GM21723 (cell line): Measurements from ENCODE around the gene SIRPB2.
"Not testable (repeated sequence)": the region's sequence is repeated elsewhere in the genome, so short reads cannot be mapped to it uniquely, and the experiment has no call there.

Experiments used
- ATAC-seq: cut with Tn5 transposase; IDR thresholded peaks from one replicate; pipeline ENCODE4 v1.9.1; 2021; ENCODE audit warnings: mild to moderate bottlenecking, moderate library complexity; ENCODE audit not compliant: unreplicated experiment

The SIRPB2 gene

DNA sequence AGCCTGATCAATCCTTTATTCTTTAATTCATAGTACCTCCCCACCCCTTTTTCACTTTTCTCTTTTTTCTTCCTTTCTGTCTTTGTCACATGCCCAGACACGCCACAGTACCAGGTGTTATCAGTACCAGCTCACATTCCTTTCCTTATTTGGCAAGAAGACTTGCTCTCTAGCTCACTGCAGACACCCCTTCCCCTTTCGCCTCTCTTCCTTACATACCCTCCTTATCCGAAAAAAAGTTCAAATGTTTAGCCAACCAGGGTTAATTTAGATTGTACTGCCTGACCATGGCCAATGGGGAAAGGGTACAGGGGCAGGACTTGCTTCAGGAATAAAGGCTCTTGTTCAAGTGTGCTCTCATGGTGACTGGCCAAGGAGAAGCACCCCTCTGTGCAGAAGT is 9.3 kb upstream of the SIRPB2 start:
- no peak for ATAC-seq

- ATAC-seq, result no peak
Measured at GRCh38 chr20:1499528-1500420, 8.6 kb upstream of the SIRPB2 start.

DNA sequence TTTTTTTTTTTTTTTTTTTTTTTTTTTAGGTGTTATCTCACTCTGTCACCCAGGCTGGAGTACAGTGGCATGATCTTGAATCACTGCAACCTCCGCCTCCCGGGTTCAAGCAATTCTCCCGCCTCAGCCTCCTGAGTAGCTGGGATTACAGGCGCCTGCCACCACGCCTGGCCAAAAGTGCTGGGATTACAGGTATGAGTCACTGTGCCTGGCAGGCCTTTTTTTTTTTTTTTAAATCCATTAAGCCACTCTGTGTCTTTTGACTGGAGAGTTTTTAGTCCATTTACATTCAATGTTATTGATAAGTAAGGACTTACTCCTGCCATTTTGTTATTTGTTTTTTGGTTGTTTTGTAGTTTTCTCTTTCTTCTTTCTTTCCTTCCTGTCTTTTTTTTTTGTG is 6.2 kb upstream of the SIRPB2 start:
- ATAC-seq, result not testable (repeated sequence)

DNA sequence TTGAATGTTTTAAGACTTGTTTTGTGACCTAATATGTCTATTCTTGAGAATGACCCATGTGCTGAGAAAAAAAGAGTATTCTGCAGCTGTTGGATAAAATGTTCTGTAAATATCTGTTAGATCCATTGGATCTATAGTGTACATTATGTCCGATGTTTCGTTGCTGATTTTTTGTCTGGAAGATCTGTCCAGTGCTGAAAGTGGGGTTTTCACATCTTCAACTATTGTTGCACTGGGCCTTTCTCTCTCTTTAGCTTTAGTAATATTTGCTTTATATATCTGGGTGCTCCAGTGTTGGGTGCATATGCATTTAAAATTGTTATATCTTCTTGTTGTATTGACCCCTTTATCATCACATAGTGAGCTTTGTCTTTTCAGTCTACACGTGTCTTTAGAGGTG is 5.7 kb upstream of the SIRPB2 start:
- no peak for ATAC-seq

- ATAC-seq, result no peak
Measured at GRCh38 chr20:1494436-1494835, 3.2 kb upstream of the SIRPB2 start.

- ATAC-seq, result no peak
Measured at GRCh38 chr20:1493536-1493935, 2.3 kb upstream of the SIRPB2 start.

- no peak for ATAC-seq
Measured at GRCh38 chr20:1491860-1492642, 831 bp upstream of the SIRPB2 start.

GRCh38 chr20:1490643-1491195 is 501 bp downstream of the SIRPB2 start:
- ATAC-seq, result no peak

DNA sequence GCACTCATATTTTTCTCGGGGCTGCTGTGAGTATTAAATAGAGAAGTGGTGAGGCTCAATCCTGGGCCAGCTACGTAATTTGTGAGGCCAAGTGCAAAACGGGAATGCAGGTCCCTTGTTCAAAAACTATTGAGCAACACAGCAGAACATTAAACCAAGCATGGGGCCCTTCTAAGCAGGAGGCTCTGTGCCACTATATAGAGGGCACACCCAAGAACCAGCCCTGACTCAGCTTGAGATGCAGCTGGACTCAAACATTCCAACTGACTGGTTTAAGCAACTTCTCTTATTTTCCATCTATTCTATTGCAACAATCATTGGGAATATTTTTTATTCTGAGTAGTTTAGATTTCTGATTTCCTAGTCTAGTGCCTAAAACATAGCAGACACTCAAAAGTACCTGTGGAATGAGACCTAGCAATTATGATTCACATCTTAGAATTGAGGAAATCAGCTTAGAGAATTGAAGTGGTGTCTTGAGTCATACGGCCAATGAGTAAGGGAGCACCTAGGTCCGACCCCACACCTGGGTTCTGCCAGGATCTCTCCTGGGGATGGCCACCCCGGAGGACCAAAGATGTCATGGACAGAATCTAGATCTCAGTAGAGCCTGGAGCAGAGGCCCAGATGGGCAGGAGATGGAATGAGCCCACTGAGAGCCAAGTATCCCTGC is 1.3 kb downstream of the SIRPB2 start:
- no peak for ATAC-seq

DNA sequence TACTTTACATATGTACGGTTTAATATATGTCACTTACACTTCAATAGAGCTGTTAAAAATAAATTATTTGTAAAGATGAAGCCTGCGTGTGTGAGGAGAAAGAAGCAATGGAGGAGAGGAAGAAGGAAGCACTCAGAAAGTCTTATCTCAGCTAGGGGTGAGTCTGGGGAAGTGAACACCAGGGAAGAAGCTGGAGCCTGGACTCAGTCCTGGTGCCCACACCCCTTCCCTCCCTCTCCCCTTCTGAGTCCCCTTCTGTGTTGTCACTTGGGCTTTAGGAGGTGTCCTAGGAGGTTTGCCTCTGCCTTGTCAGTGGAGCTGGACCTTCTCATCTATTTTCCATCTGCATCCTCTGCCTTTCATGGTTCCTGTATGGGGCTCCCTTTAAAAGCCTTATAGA is 1.9 kb downstream of the SIRPB2 start:
- no peak for ATAC-seq

- ATAC-seq, result no peak
Measured at GRCh38 chr20:1486566-1486965, 4.7 kb downstream of the SIRPB2 start.

DNA sequence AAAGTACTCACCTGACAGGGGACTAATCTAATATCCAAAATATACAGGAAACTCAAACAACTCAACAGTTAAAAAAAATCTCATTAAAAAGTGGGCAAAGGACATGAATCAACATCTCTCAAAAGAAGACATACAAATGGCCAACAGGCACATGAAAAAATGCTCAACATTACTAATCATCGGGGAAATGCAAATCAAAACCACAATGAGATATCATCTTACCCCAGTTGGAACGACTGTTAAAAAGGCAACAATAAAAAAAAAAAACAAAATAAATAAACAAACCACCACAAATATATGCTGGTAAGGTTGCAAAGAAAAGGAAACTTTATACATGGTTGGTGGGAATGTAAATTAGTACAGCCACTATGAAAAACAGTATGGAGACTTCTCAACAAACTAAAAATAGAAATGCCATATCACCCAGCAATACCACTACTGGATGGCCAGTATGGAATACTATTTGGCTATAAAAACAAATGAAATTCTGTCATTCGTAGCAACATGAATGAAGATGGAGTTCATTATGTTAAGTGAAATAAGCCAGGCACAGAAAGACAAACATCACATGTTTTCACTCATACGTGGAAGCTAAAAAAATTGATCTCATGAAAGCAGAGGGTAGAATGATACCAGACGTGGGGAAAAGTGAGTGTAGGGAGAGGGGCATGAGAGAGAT is 6.6 kb downstream of the SIRPB2 start:
- no peak for ATAC-seq

GRCh38 chr20:1479831-1480595 is 11.2 kb downstream of the SIRPB2 start:
- ATAC-seq, result no peak

DNA sequence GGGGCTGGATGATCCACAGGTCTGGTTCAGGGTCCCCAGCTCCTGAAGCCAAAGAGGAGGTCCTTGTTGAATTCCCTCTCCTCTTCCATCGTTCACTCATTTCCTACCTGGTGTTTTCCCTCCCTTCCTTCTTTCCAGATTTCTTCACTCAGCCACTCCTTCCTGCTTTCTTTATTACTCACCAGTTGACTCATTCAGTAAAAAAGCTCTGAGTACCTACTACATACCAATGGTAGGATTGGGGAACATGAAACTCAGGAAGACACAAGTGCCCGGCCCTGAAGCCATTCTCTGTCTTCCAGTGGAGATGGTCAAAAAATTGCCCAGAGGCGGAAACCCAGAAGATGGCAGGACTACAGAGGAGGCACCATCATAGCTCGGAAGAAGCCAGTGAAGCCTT is 12.7 kb downstream of the SIRPB2 start:
- no peak for ATAC-seq

GRCh38 chr20:1477896-1478490 is 13.2 kb downstream of the SIRPB2 start:
- no peak for ATAC-seq

DNA sequence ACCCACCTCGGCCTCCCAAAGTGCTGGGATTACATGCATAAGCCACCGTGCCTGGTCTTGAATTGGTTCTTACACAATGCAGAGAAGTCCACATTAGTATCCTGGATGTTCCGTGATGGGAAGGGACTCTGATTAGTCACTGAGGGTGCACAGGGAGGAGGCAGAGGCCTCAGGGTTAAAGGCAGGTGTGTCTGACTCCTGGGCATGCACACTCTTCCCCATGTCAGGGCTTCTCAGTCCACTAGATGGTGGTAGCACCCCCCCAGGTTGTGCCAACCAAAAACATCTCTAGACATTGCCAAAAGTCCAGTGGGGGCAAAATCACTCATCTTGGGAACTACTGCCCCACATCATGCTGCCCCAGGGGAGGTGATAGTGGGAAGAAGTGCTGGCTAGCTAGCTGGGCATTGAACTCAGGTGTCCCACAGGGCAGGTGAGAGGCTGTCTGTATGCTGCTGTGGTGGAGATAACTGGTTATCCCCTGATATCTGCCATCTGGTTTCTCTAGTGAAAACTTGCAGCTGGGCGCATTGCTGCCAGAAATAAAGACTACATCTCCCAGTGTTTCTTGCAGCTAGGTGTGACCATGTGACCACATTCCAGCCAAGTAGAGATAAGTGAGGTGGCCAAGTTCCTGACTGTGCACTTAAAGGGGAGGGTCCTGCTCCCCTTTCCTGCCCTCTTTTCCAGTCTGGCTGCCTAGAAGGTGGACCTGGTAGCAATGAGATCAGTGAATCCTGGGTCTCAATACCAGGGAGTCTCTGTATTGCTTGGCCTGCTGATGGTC is 16.2 kb downstream of the SIRPB2 start:
- ATAC-seq, result no peak

GRCh38 chr20:1474325-1474724 is 16.9 kb downstream of the SIRPB2 start:
- ATAC-seq, result no peak

DNA sequence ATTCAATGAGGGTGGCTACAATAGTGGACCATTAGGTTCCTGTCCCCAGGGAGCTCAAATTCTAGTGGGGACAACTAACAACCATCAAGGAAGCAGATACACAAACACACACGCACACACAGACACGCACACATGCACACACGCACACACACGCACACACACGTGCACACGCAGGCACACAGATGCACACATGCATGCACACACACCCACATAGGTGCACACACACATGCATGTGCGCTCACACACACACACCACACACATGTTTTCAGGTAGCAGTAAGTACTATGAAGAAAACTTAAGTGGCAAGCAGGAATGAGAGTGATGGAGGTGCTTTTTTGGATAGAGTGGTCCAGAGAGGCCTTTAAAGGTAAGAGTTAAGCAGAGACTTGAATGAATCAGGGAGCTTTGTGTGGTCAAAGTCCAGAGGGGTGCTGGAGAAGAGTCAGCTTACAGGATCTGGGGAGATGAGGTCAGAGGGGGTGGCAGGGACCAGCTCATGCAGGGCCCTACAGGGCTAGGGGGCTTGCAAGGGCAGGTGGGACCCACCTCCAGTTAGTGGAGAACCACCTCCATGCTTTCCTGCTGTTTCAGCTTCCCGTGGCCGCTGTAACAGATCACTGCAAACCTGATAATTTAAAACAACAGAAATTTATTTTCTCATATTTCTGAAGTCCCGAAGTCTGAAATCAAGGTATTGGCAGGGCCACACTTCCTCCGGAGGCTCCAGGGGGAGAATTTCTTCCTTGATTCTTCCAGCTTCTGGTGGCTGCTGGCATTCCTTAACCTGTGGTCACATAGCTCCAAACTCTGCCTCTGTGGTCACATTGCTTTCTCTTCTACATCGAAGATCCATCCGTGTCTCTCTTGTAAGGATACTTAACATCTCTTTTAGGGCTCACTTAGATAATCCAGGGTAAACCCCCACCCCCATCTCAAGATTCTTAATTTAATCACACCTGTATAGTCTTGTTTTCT is 17.7 kb downstream of the SIRPB2 start:
- ATAC-seq, result no peak
